Measurements from ENCODE around the gene CLN5.

Gene CLN5

DNA sequence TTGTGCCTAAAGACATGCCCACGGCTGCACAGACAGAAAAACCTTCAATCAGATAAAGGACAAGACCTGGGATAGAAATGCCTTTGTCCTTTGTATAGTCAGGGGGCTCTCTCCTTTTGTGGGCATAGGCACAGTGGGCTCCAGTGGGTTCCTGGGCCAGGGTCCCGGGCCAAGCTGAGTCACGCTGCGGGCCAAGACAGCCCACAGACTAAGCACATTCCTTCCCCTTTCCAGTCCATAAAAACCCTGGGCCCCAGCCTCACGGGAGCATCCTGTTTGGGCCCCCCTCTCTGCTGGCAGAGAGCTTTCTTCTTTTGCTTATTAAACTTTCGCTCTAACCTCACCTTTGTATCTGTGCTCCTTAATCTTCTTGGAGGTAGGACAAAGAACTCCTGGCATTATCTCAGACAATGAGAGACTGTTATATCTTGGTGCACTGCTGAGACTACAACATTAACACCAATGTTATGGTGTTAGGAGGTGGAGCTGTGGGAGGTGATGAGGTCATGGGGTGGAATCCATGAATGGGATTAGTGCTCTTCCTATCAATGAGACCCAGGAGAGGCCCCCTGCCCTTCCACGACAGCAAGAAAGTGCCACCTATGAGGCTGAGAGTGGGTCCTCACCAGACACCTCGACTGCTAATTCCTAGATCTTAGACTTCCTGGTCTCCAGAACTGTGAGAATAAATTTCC lies 55.9 kb downstream of the CLN5 start:
- TF ChIP-seq, protein P1, sequence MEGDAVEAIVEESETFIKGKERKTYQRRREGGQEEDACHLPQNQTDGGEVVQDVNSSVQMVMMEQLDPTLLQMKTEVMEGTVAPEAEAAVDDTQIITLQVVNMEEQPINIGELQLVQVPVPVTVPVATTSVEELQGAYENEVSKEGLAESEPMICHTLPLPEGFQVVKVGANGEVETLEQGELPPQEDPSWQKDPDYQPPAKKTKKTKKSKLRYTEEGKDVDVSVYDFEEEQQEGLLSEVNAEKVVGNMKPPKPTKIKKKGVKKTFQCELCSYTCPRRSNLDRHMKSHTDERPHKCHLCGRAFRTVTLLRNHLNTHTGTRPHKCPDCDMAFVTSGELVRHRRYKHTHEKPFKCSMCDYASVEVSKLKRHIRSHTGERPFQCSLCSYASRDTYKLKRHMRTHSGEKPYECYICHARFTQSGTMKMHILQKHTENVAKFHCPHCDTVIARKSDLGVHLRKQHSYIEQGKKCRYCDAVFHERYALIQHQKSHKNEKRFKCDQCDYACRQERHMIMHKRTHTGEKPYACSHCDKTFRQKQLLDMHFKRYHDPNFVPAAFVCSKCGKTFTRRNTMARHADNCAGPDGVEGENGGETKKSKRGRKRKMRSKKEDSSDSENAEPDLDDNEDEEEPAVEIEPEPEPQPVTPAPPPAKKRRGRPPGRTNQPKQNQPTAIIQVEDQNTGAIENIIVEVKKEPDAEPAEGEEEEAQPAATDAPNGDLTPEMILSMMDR (IDR thresholded peaks at IDR 0.05; ENCODE audit: poor library complexity, severe bottlenecking) = no peak
- no peak overlapping the region for H3K4me3 ChIP-seq (ENCODE audit: severe bottlenecking)
- DNase-seq (ENCODE audit: low spot score) (no peak), ATAC-seq (ENCODE audit: low read depth) (no peak)
- H3K4me1 ChIP-seq (ENCODE audit: insufficient read depth, poor library complexity, severe bottlenecking) = no peaks in the 10 kb centered on the region
- H3K27ac ChIP-seq (ENCODE audit: poor library complexity, severe bottlenecking) = no peak overlapping the region
- peaks cover 35% of the 10 kb centered on the region for H3K36me3 ChIP-seq (ENCODE audit: low read depth)
- H3K27me3 ChIP-seq (ENCODE audit: insufficient read depth, poor library complexity, severe bottlenecking) = no peaks in the 10 kb centered on the region
- no peaks in the 10 kb centered on the region for H3K9me3 ChIP-seq (ENCODE audit: severe bottlenecking)

DNA sequence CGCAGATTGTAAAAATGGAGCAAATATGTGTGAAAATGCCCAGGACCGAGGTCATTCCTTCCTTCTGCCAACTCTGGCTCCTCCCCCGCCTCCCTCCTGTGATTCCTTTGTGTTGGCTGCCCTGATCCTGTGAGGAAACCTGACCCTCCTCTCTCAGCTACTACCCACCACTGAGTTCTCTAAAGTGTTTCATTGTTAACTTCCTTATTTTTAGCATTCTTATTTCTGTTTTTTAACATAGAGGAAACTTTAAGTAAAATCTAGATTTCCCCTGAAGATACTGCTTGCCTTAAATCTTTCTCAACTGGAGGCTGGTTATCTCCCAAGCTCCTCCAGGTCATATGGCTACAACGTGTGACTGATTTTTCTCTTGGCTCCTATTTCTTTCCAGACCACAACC lies 56.8 kb downstream of the CLN5 start:
- no peak overlapping the region for H3K4me3 ChIP-seq (ENCODE audit: severe bottlenecking)
- DNase-seq (ENCODE audit: low spot score) (no peak), ATAC-seq (ENCODE audit: low read depth) (no peak)
- TF ChIP-seq, protein P1 (IDR thresholded peaks at IDR 0.05; ENCODE audit: poor library complexity, severe bottlenecking) = no peak
- H3K27ac ChIP-seq (ENCODE audit: poor library complexity, severe bottlenecking) = no peak overlapping the region
- H3K36me3 ChIP-seq (ENCODE audit: low read depth) = peaks cover 37% of the 10 kb centered on the region
- no peaks in the 10 kb centered on the region for H3K4me1 ChIP-seq (ENCODE audit: insufficient read depth, poor library complexity, severe bottlenecking)
- H3K27me3 ChIP-seq (ENCODE audit: insufficient read depth, poor library complexity, severe bottlenecking) = no peaks in the 10 kb centered on the region
- no peaks in the 10 kb centered on the region for H3K9me3 ChIP-seq (ENCODE audit: severe bottlenecking)

DNA sequence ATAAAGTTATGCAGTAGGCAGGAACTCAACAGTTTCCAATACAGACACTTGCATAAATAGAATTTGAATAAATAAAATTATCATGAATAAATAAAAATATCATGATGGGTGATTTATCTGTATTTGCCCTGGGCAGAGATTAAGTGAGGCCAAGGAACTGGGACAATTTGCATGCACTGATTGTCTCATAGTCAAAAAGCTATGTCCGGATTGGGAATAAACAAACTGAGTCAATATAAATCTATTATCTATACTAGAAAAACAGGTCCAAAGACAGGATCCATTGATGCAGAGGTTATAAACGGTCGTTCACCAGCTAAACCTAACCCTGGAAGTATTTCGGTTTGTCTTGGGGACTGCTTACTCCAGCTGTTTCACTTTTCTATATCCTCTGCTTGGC lies 61.3 kb downstream of the CLN5 start:
- H3K9me3 ChIP-seq (ENCODE audit: severe bottlenecking) = no peaks in the 10 kb centered on the region
- no peaks in the 10 kb centered on the region for H3K27me3 ChIP-seq (ENCODE audit: insufficient read depth, poor library complexity, severe bottlenecking)
- H3K27ac ChIP-seq (ENCODE audit: poor library complexity, severe bottlenecking) = no peak overlapping the region
- ATAC-seq (ENCODE audit: low read depth) (no peak), DNase-seq (ENCODE audit: low spot score) (no peak)
- no peaks in the 10 kb centered on the region for H3K4me1 ChIP-seq (ENCODE audit: insufficient read depth, poor library complexity, severe bottlenecking)
- peaks cover 60% of the 10 kb centered on the region for H3K36me3 ChIP-seq (ENCODE audit: low read depth)
- H3K4me3 ChIP-seq (ENCODE audit: severe bottlenecking) = no peak overlapping the region
- TF ChIP-seq, protein P1 (IDR thresholded peaks at IDR 0.05; ENCODE audit: poor library complexity, severe bottlenecking) = no peak

Data from RWPE2 (cell line).